Nephron progenitor cell (in vitro differentiated cells): ENCODE measurements around the gene SLC39A13.

Source experiments
- DNase-seq: peaks from one replicate; pipeline ENCODE4 v3.0.0; 2021
- H3K27ac Mint-ChIP-seq: 2 replicates; pipeline ENCODE4 v1.8.0; 2021; ENCODE audit warnings: mild to moderate bottlenecking, moderate library complexity, mixed read lengths
- H3K27me3 Mint-ChIP-seq: 2 replicates; pipeline ENCODE4 v1.8.0; 2021; ENCODE audit warnings: mild to moderate bottlenecking, low read depth, mixed read lengths; ENCODE audit not compliant: poor library complexity
- H3K36me3 Mint-ChIP-seq: 2 replicates; pipeline ENCODE4 v1.8.0; 2021; ENCODE audit warnings: low read depth, mixed read lengths
- H3K4me1 Mint-ChIP-seq: 2 replicates; pipeline ENCODE4 v1.8.0; 2021; ENCODE audit warnings: mixed read lengths
- H3K4me3 Mint-ChIP-seq: 2 replicates; pipeline ENCODE4 v1.8.0; 2021; ENCODE audit warnings: mild to moderate bottlenecking, moderate library complexity, mixed read lengths
- H3K9me3 Mint-ChIP-seq: 2 replicates; pipeline ENCODE4 v1.8.0; 2021; ENCODE audit warnings: mild to moderate bottlenecking, moderate library complexity, mixed read lengths
- TF ChIP-seq, protein P1 (sequence below): fragments of 200-600 bp; sonication (generic); IDR thresholded peaks from 2 replicates; pipeline ENCODE4 v1.5.0; 2021; ENCODE audit warnings: antibody characterized with exemption

SLC39A13 gene

DNA sequence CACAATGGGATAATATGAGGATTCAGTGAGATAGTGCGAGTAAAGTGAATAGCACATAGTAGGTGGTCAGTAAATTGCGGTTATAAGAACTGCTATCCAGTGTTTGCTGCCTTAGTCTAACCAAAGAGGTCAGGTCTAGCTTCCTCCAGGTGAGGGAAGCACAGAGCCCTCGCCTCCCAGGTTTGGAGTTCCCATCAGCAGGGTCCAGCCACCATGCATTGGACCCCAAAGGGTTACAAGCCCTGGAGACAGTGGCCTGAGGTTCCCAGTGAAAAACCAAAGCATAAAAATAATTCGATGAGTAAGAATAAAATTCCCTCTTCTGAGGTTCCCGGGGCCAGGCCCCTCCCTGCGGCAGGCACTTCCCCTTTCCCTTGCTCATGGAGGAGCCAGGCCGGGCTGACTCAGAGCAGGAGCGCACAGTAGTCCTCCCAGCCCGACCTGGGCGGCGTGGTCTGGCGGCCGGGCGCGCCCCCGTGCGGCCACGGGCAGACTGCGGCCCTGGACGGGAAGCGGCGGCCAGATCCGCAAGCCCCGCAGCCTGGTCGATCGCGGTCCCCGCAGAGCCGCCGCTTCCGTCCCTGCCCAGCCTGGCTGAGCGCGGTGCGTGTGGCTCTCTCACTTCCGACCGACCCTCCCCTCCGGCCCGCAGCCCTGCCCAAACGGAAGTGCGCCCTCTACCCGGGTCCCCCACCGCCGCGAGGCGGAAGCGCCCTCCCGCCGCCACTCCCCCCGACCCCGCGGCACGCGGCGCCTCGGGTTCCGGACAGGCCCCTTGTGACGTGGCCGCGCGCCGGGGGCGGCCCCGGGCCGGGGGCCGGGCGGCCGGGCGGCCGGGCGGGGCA, at the start of gene SLC39A13:
Gene SLC39A13 (plus strand): TSS at position 845 of the 845 bp plus-strand sequence. CDS start 1,505 bp downstream, outside the sequence.
- peaks cover under 1% of the 10 kb centered on the region for H3K27me3 Mint-ChIP-seq
- TF ChIP-seq, protein P1, sequence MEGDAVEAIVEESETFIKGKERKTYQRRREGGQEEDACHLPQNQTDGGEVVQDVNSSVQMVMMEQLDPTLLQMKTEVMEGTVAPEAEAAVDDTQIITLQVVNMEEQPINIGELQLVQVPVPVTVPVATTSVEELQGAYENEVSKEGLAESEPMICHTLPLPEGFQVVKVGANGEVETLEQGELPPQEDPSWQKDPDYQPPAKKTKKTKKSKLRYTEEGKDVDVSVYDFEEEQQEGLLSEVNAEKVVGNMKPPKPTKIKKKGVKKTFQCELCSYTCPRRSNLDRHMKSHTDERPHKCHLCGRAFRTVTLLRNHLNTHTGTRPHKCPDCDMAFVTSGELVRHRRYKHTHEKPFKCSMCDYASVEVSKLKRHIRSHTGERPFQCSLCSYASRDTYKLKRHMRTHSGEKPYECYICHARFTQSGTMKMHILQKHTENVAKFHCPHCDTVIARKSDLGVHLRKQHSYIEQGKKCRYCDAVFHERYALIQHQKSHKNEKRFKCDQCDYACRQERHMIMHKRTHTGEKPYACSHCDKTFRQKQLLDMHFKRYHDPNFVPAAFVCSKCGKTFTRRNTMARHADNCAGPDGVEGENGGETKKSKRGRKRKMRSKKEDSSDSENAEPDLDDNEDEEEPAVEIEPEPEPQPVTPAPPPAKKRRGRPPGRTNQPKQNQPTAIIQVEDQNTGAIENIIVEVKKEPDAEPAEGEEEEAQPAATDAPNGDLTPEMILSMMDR: peak; percentile 86
- DNase-seq: peak; percentile 96
- H3K4me3 Mint-ChIP-seq: peak within 1 kb of the TSS; percentile 92
- no peaks in the 10 kb centered on the region for H3K36me3 Mint-ChIP-seq
- H3K9me3 Mint-ChIP-seq: no peaks in the 10 kb centered on the region
- H3K4me1 Mint-ChIP-seq: peaks cover 31% of the 10 kb centered on the region
- H3K27ac Mint-ChIP-seq: peak within 1 kb of the TSS; percentile 96

DNA sequence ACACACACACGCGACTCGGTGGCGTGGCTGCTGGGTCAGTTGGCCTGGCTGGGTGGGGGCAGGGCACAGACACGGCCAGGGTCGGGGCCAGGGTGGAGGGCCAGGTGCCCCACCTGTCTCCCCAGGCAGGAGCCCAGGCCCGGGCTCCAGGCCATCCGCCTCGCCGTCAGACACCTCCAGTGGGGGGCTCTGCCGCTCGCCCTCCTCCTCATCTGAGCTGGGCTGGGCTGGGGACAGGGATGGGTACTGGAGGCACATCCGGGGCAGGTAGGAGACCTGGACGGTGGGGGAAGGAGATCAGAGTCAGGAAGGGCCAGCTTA, 49.7 kb upstream of the SLC39A13 start:
- Mint-ChIP-seq H3K9me3 (no peaks in the 10 kb centered on the region), H3K4me3 (no peak overlapping the region), H3K4me1 (peaks cover 11% of the 10 kb centered on the region), H3K36me3 (no peaks in the 10 kb centered on the region), H3K27ac (no peak overlapping the region), H3K27me3 (no peaks in the 10 kb centered on the region)
- TF ChIP-seq, protein P1: no peak
- no peak for DNase-seq

DNA sequence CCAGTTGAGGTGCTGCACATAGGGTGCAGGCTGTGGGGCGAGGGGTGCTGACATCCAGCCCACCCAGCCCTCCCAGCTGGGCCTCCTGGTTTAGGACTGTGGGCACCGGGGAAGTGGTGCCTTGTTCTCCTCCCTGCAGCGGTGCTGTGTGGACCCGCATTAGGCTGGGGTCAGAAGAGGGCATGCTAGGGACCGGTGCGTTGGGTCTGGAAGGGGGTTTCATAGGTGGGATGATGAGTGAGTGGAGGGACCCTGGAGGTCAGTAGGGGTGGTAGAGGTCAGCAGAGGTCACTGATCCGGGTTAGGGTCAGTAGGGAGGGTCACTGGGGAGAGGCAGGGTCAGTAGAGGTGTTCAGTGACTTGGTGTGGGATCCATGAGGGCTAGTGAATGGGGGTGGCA, 49.2 kb upstream of the SLC39A13 start:
- H3K27ac Mint-ChIP-seq: no peak overlapping the region
- no peaks in the 10 kb centered on the region for H3K27me3 Mint-ChIP-seq

DNA sequence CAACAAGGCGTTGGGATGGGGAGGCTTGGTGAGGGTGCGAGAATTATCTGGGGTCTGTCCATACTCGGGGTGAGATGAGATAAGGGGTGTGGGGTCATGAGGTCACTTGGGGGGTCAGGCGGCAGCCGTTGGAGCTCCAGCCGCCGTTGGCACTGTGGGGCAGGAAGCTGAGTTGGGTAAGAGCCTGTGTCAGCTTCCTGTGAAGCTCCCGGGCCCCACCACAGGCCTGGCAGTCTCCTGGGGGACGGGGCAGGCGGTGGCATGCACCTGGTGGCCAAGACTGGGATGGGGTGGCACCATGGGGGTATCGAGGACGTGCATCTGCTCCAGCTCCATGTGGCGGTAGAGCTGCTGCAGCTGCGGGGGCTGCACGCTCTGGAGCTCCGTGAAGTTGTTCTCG, 48.8 kb upstream of the SLC39A13 start:
- H3K27me3 Mint-ChIP-seq: no peaks in the 10 kb centered on the region
- no peaks in the 10 kb centered on the region for H3K9me3 Mint-ChIP-seq
- TF ChIP-seq, protein P1: no peak
- no peaks in the 10 kb centered on the region for H3K36me3 Mint-ChIP-seq
- DNase-seq: no peak
- peaks cover 8% of the 10 kb centered on the region for H3K4me1 Mint-ChIP-seq
- H3K4me3 Mint-ChIP-seq: no peak overlapping the region
- H3K27ac Mint-ChIP-seq: no peak overlapping the region

More for the DNA sequence above, 49.2 kb upstream of the SLC39A13 start:
- Mint-ChIP-seq H3K9me3 (no peaks in the 10 kb centered on the region), H3K4me3 (no peak overlapping the region), H3K36me3 (no peaks in the 10 kb centered on the region), H3K4me1 (peaks cover 11% of the 10 kb centered on the region)
- TF ChIP-seq, protein P1: no peak
- DNase-seq: no peak

DNA sequence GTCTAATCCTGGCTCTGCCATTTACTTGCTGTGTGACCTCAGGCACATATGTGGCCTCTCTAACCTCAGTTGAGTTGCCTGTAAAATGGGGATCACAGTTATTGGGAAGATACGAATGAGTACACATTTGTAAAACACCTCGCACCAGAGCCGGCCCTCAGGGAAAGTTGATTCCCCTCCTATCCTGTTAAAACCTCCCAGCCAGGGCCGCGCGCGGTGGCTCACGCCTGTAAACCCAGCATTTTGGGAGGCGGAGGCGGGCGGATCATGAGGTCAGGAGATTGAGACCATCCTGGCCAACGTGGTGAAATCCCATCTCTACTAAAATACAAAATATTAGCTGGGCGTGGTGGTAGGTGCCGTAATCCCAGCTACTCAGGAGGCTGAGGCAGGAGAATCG, 48.0 kb upstream of the SLC39A13 start:
- TF ChIP-seq, protein P1: no peak
- no peaks in the 10 kb centered on the region for H3K9me3 Mint-ChIP-seq
- H3K27me3 Mint-ChIP-seq: no peaks in the 10 kb centered on the region
- peaks cover 6% of the 10 kb centered on the region for H3K4me1 Mint-ChIP-seq
- H3K27ac Mint-ChIP-seq: no peak overlapping the region
- no peak overlapping the region for H3K4me3 Mint-ChIP-seq
- DNase-seq: no peak
- no peaks in the 10 kb centered on the region for H3K36me3 Mint-ChIP-seq

DNA sequence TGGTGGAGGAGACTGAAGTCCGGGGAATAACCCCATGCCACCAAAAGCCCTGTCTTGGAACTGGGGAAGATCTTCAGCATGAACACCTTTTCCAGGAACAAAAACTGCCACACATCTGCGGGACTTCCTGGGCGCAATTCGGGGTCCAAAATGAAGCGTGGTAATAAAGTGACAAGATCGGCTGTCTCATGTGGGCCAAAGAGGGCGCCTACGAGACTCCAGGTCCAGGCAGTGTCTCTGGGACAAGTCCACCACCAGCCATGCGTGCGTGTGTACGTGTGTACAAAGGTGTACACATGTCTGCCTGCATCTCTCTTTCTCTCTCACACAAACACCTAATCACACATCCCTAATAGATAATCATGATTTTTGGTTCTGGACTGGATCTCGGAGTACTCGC, 47.0 kb upstream of the SLC39A13 start:
- no peaks in the 10 kb centered on the region for H3K9me3 Mint-ChIP-seq
- no peak for DNase-seq
- peaks cover 6% of the 10 kb centered on the region for H3K4me1 Mint-ChIP-seq
- TF ChIP-seq, protein P1: no peak
- H3K27me3 Mint-ChIP-seq: peaks cover 4% of the 10 kb centered on the region
- peak overlapping the region; percentile 31 for H3K27ac Mint-ChIP-seq
- no peak overlapping the region for H3K4me3 Mint-ChIP-seq
- no peaks in the 10 kb centered on the region for H3K36me3 Mint-ChIP-seq
